ENCODE measurements around the gene SEMA5B.

GRCh38 chr3:122916084-122916483 lies 111.5 kb downstream of the SEMA5B start:
- no peak for TF ChIP-seq CTCF (IDR thresholded peaks at IDR 0.05; ENCODE audit: low read length)
- TF ChIP-seq EZH2phosphoT487 (IDR thresholded peaks at IDR 0.05; ENCODE audit: low read length): no peak
- no peak for TF ChIP-seq EZH2 (optimal IDR thresholded peaks at IDR 0.05; ENCODE audit: low read depth, low read length)

Data from MM.1S (cell line).